HepG2 (cell line): ENCODE measurements around the gene SRSF6. TPM values are rescaled to one million over a fixed set of nuclear protein-coding genes. Genes with fewer than 3 reads are reported as not detected.

Source experiments
- AGO1 ChIP-seq: fragments of 200-400 bp; formaldehyde crosslinking; IDR thresholded peaks from 2 replicates; pipeline ENCODE4 v1.6.1; 2017; ENCODE audit warnings: mild to moderate bottlenecking, low read depth, low read length, moderate library complexity; ENCODE audit not compliant: poor library complexity, severe bottlenecking
- CEBPZ ChIP-seq: IDR thresholded peaks from 2 replicates; pipeline ENCODE4 v1.6.1; 2012; ENCODE audit warnings: low read length, improper control_type of control experiment
- DMTF1 ChIP-seq: sonication (generic); formaldehyde crosslinking; IDR thresholded peaks from 2 replicates; pipeline ENCODE4 v1.4.0; 2020; ENCODE audit warnings: mild to moderate bottlenecking, missing genetic modification reagents
- FOXP4 ChIP-seq: sonication (generic); formaldehyde crosslinking; IDR thresholded peaks from 2 replicates; pipeline ENCODE4 v1.4.0; 2020; ENCODE audit warnings: missing genetic modification reagents
- HNRNPLL ChIP-seq: fragments of 200-400 bp; formaldehyde crosslinking; IDR thresholded peaks from 2 replicates; pipeline ENCODE4 v1.6.1; 2017; ENCODE audit warnings: mild to moderate bottlenecking, low read depth, low read length; ENCODE audit not compliant: poor library complexity, severe bottlenecking
- IRX3 ChIP-seq: sonication (generic); formaldehyde crosslinking; IDR thresholded peaks from 2 replicates; pipeline ENCODE4 v1.8.1; 2023; ENCODE audit warnings: mild to moderate bottlenecking, low read depth, missing genetic modification reagents, borderline replicate concordance
- PBX3 ChIP-seq: sonication (generic); formaldehyde crosslinking; IDR thresholded peaks from 2 replicates; pipeline ENCODE4 v1.8.1; 2023; ENCODE audit warnings: missing genetic modification reagents, inconsistent platforms, borderline replicate concordance
- XRCC5 ChIP-seq: fragments of 200-400 bp; formaldehyde crosslinking; optimal IDR thresholded peaks from 2 replicates; pipeline ENCODE3; 2017; ENCODE audit warnings: mild to moderate bottlenecking, low read length
- ZBTB49 ChIP-seq: sonication (generic); formaldehyde crosslinking; IDR thresholded peaks from 2 replicates; pipeline ENCODE4 v1.4.0; 2020; ENCODE audit warnings: missing genetic modification reagents, borderline replicate concordance
- ZBTB7B ChIP-seq: sonication (generic); formaldehyde crosslinking; IDR thresholded peaks from 2 replicates; pipeline ENCODE4 v1.4.0; 2020; ENCODE audit warnings: missing genetic modification reagents
- ZMYM2 ChIP-seq: sonication (generic); formaldehyde crosslinking; IDR thresholded peaks from 2 replicates; pipeline ENCODE4 v1.8.0; 2022; ENCODE audit warnings: mild to moderate bottlenecking, missing genetic modification reagents
- ZNF225 ChIP-seq: sonication (generic); formaldehyde crosslinking; IDR thresholded peaks from 2 replicates; pipeline ENCODE4 v1.4.0; 2020; ENCODE audit warnings: mild to moderate bottlenecking, missing genetic modification reagents
- ZNF564 ChIP-seq: sonication (generic); formaldehyde crosslinking; IDR thresholded peaks from 2 replicates; pipeline ENCODE4 v1.8.1; 2023; ENCODE audit warnings: mild to moderate bottlenecking, missing genetic modification reagents
- ZNF580 ChIP-seq: IDR thresholded peaks from 2 replicates; pipeline ENCODE4 v1.6.1; 2016; ENCODE audit warnings: low read depth, borderline replicate concordance
- ZNF7 ChIP-seq: IDR thresholded peaks from 2 replicates; pipeline ENCODE4 v1.6.1; 2016; ENCODE audit warnings: missing biosample characterization, missing genetic modification reagents
- ZNF703 ChIP-seq: sonication (generic); formaldehyde crosslinking; IDR thresholded peaks from 2 replicates; pipeline ENCODE4 v1.5.1; 2020; ENCODE audit warnings: missing genetic modification reagents, mild to moderate bottlenecking, moderate library complexity, borderline replicate concordance
- polyA plus RNA-seq, 8 experiments: library from polyadenylated mRNA; depleted of rRNA in 3 of 8; stranded (reverse) in 7 of 8; unstranded in 1 of 8; fragments of >200 nt; fragmentation: Illumina TruSeq in 4 of 8; extraction: Trizol in 4 of 8; gene quantifications; 2 replicates each; pipeline versions ENCODE4 v1.2.1 to v1.2.3, GENCODE V29; 2011 to 2016; ENCODE audit warnings: low read depth in 4 of 8, missing spikeins in 1 of 8, mixed read lengths in 1 of 8; ENCODE audit not compliant: insufficient read depth in 1 of 8
- total RNA-seq, 5 experiments: library from RNA; depleted of rRNA; stranded (reverse); fragments of >200 nt; fragmentation: Illumina TruSeq; extraction: Trizol; gene quantifications; 2 replicates each; pipeline ENCODE4 v1.2.3, GENCODE V29; 2016; ENCODE audit warnings: low read depth in 1 of 5

The SRSF6 gene
- total and polyA plus RNA-seq, 2 of the 13 experiments (the other 11 are each of a cell fraction or from before 2014, with no cell fraction given): 156 to 194 TPM

GRCh38 chr20:43457640-43458421 lies at the start of gene SRSF6 (continued):
- peak; percentile 90 for TF ChIP-seq AGO1
- TF ChIP-seq HNRNPLL: peak; percentile 41
- peak; percentile 68 for TF ChIP-seq ZNF7 (CRISPR knock-in tag)
- TF ChIP-seq XRCC5: peak; percentile 72
- peak; percentile 98 for TF ChIP-seq ZNF564 (CRISPR knock-in tag)
- peak; percentile 92; the same call in 1 of the 2 replicates for TF ChIP-seq ZNF703
- peak; percentile 97; the same call in 1 of the 2 replicates for TF ChIP-seq ZNF580 (CRISPR knock-in tag)
- TF ChIP-seq ZBTB49 (CRISPR knock-in tag): peak; percentile 52; the same call in 1 of the 2 replicates
- TF ChIP-seq ZBTB7B (CRISPR knock-in tag): peak; percentile 3; the same call in 1 of the 2 replicates
- no peak for TF ChIP-seq ZMYM2 (CRISPR knock-in tag)
- no peak for TF ChIP-seq CEBPZ
- TF ChIP-seq FOXP4 (CRISPR knock-in tag): peak; percentile 75
- peak; percentile 91 for TF ChIP-seq PBX3
- TF ChIP-seq DMTF1 (CRISPR knock-in tag): no peak
- peak; percentile 98 for TF ChIP-seq ZNF225 (CRISPR knock-in tag)
- TF ChIP-seq IRX3 (CRISPR knock-in tag): peak; percentile 98
